C4-2B (cell line): ENCODE results near the gene PSMC5.
"Not testable (repeated sequence)": the region's sequence is repeated elsewhere in the genome, so short reads cannot be mapped to it uniquely, and the experiment has no call there.

Source experiments
- ZFX ChIP-seq: fragments of 450-650 bp; IDR thresholded peaks from 2 replicates; pipeline ENCODE4 v1.6.1; 2017
- TF ChIP-seq, protein P1 (sequence below): fragments of 450-650 bp; conservative IDR thresholded peaks from 2 replicates; pipeline ENCODE4 v1.5.1; 2017; ENCODE audit warnings: mild to moderate bottlenecking

DNA sequence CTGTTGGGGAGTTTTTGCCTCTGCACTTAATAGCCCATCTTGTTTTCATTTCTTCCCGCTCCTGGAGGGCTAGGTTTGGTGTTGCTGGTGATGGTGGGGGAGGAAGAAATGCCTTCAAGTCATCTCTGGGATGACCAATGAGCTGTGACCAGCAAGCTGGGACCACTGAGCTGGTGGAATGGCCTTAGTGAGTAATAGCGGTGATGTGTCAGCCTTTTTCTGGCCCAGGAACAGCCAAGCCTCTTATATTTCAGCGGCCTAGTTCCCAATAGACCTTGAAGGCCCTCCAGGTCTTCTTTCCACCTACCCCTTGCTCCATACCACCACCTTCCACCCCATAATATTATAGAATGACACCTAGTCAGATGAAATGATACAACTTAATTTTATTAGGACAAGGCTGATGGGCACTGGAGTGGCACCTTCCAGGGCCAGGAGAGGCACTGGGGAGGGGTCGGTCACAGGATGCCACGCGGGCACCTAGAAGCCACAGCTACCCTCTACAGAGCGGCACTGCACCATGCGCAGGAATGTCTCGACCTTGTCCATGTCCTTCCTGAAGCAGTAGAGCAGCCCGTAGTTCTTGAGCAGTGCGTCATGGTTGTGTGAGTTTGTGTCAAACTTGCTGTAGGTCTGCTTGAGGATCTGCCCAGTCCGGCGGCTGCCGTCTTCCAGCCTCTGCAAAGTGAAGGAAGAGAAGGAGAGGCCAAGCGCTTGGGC lies 44.6 kb downstream of the PSMC5 start:
- TF ChIP-seq, protein P1, sequence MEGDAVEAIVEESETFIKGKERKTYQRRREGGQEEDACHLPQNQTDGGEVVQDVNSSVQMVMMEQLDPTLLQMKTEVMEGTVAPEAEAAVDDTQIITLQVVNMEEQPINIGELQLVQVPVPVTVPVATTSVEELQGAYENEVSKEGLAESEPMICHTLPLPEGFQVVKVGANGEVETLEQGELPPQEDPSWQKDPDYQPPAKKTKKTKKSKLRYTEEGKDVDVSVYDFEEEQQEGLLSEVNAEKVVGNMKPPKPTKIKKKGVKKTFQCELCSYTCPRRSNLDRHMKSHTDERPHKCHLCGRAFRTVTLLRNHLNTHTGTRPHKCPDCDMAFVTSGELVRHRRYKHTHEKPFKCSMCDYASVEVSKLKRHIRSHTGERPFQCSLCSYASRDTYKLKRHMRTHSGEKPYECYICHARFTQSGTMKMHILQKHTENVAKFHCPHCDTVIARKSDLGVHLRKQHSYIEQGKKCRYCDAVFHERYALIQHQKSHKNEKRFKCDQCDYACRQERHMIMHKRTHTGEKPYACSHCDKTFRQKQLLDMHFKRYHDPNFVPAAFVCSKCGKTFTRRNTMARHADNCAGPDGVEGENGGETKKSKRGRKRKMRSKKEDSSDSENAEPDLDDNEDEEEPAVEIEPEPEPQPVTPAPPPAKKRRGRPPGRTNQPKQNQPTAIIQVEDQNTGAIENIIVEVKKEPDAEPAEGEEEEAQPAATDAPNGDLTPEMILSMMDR: not testable (repeated sequence)
- not testable (repeated sequence) for TF ChIP-seq ZFX
